Inferior parietal cortex (tissue), 1 donor: ENCODE measurements around the gene HEMK1.

ENCODE experiments used
- DNase-seq: peaks from one replicate; pipeline ENCODE4 v3.0.0-alpha.2; 2016; ENCODE audit errors: extremely low spot score

Gene HEMK1

DNA sequence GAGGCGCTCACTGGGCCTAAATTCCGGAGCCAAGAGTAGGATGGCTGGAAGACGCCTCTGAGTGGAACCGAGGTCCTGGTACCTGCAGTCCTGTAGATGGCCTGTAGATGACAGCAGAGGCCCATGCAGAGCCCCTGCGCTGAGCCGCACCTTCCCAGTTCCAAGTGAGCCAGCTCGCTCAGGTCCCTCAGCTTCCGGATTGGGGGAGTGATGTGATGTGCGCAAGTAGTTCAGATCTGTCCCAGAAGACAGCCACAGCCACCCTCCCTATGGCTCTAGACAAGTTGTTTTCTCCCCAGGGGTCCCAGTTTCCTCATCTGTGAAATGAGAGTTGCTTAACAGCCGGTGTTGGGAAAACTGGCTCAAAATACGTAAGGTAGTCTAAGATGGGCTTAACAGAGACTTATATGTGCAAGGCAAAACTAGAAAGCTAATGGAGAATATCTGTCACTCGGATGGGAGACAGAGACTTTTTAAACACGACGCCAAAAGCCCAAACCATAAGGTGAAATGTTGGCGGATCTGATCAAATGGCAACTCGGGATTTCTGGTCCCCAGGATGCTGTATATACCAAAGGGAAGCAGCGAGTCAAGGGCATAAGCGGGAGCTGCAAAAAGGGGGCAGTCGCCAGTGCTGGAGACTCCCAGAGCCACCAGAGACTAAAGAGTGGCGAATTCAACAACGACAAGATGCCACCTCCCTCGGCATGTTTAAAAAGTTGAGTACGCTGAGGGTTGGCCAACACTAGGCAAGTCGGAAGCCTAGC lies 46.9 kb downstream of the HEMK1 start:
- DNase-seq, result peak; percentile 83

DNA sequence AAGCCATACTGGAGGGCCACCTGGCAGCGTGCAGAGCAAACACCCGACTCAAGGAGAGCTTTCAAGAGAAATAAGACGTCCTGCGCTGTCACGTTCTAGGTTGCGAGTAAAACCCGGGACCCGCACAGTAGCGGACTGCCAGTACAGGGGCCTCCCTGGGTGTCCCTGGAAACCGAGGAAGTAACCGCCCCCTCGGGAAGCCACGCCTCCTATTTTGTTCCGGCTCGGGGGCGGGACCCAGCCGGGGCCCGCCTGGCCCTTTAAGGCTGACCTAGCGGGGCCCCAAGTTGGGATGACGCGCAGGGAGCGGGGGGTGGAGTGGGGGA lies 47.4 kb downstream of the HEMK1 start:
- peak; percentile 86 for DNase-seq

DNA sequence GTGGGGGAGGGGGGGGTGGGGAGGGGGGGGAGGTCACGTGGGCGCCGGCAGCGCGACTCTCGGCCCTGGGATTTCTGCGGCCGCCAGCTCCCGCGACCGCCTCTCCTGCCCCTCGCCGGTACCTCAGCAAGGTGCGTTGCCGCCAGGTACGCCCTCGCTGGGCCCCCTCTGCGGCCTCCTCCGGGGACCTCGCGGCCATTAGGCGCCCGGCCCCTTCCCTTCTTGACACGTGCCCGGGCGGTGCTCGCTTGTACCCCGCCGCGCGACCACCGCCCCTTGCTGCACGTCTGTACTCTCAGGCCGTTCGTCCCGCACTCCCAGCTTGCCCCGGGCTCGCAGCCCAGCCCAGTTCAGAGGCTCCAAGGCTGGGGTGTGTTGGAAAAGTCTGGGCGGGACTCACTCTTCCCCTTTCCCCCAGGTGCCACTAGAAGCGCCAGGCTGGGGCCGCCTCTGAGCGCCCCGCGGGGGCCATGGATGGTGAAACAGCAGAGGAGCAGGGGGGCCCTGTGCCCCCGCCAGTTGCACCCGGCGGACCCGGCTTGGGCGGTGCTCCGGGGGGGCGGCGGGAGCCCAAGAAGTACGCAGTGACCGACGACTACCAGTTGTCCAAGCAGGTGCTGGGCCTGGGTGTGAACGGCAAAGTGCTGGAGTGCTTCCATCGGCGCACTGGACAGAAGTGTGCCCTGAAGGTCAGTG lies 47.9 kb downstream of the HEMK1 start, which contains the start of gene MAPKAPK3:
MAPKAPK3 (plus strand) TSS at position 56 of the 696 bp plus-strand sequence; CDS start at position 471, 415 bp downstream.
- no peak for DNase-seq

DNA sequence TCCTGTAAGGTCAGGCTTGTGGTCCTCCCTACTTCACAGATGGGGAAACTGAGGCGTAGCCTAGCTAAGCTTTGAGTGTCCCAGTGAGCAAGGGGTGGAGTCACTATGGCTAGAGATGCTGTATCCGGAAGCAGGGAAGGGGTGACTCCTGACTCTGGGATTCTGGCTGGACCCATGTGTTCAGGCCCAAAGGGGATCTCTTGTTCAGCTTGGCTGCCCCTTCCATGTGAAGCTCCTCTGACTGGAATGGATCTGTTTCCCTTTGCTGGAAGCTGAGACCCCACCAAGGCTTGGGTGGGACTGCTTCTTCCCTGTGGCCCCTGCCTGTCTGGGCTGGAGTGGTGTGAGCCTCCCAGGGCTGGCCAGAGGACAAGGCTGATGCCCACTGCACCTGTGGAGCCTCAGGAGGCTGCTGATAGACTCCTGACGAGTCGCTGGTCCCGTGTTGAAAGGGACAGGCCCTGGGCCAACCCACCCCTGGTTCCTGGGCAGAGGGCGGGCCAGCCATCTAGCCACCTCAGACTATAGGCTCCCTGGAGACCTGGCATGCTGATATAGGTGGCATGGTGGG lies 48.7 kb downstream of the HEMK1 start:
- DNase-seq, result no peak

DNA sequence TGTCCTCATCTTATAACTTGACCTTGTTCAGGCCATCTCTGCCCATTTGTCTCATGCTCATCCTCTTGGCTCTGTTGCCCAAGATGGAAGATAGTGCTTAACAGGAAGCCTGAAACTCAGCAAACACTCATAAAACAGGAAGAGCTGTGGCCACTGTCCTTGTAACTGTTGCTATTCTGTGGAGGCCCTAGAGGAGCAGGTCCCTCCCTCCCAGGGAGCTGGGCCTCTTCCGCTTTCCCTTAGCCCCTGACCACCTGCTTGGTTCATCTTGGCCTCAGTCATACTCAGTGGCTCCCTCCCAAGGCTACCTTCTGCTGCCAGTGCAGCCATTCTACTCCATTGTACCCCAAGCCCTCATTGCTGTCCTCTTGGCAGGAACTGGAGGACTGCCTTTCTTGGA lies 51.1 kb downstream of the HEMK1 start:
- no peak for DNase-seq

DNA sequence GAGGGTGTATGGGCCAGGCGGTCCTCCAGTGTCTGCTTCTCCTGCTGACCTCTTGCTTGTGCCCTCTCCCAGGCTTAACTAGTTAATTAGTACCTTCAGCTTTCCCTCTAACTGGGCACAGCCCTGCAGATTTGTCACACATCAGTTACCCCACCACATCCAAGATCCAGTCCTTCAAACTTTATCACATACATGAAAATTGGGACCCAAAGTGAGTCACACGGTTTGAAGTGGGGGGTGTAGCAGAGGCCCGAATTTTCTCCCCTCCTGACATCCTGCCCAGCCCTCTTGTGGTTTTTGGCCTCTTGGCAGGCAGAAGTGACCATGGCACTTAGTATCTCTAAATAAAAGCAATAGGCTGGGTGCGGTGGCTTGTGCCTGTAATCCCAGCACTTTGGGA lies 51.5 kb downstream of the HEMK1 start:
- DNase-seq, result no peak

DNA sequence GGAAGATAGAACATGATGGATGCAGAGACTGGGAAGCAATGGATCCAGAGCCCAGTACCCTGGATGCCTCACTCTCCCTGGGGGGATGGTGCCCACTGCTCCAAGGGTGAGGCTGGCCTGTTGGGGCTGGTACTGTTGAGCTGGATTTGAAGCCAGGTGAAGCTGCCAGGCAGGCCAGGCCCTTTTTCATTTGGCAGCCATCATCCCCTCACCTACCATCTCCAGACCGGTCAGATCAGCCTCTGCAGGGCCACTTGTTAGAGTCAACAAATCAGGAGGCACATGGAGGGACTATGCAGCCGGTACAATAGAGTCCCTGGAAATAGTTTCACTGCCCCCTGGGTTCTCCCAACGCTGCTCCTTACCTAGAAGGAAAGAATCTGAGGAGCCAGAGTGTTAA lies 53.6 kb downstream of the HEMK1 start:
- DNase-seq, result no peak

DNA sequence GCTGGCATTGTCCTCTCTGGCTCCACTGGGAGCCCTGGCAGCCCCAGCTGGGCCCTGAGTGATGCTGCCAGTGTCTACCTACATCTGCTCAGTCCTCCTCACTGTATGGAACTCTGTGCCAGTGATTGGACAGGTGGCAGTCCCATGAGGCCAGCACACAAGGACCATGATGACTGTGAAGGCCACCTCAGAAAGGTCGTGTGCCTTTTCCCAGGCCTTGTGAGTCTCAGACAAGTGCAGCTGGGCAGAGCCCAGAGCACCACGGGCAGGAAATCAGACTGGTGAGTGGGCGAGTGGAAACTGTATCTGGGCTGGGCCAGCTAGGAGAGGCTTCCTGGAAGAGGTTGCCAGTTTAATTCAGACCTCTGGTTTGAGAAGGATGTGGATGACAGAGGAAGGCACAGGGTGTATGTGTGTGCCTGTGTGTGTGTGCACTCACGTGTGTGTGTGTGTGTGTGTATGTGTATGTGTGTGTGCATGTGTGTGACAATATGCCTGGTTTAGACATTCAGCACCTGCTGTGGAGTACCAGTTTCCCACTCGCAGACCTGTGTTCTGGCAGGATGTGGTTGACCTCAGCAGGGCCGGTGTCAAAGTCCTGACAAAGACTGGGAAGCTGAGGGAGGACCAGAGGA lies 54.6 kb downstream of the HEMK1 start:
- no peak for DNase-seq

DNA sequence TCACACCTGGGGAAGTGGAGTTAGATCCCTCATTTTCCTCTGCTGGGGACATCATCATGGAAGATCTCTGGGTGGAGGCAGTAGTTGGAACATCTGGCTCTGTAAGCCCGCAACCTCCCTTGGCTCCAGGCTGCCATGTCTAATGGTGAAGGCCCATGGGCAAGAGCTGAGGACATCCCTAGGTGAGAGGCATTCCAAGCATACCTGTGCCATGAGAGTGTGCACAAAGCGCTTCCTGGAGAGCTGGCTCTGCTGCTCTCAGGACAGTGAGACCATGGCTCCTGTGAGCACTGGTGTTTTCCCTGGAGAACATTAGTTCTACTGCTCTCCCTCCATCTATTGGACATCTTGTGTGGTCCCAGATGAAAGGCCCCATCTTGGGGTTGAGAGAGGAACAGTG lies 55.3 kb downstream of the HEMK1 start:
- no peak for DNase-seq

DNA sequence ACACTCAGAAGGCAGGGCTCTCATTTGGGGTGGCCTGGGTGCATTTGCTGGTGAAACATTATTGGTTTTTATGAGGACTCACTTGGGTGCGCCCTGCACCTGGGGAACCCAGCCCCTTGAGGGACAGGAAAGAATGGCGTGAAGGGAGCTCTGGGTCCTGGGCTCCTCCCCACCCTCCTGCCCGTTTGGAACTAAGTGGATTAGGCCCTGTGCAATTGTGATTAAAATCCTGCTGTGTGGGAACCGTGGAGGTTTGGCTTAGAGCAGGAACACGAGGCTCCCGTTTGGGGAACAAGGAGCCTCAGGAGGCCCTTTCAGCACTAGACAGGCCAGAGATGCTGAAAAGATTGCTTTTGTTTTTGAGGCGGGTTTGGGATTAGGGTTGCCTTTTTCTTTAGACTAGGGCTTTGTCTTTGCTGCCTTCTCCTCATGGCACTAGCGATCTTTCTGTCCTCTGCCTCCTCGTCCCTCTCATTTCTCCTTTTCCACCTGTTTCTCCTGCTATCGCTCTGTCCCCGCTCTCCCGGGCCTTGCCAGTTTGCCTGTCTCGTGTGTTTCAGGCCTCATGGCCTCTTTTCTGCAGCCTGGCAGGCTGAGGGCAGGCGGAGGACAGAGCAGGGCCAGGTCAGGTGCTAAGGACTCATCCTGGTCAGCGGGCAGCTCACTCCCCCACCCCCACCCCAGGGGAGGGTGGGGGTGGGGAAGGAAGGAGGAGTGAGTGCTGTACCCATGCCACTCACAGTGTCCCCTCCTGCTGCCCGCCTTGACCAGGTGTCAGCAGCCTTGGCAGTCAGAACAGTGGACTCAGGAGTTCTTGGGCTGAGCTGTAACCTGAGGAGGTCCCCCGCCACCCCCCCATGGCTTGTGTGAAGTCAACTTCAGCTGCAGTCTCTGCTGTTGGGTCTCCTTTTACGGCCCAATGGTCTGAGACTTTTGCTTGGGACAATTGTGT lies 56.2 kb downstream of the HEMK1 start:
- no peak for DNase-seq

DNA sequence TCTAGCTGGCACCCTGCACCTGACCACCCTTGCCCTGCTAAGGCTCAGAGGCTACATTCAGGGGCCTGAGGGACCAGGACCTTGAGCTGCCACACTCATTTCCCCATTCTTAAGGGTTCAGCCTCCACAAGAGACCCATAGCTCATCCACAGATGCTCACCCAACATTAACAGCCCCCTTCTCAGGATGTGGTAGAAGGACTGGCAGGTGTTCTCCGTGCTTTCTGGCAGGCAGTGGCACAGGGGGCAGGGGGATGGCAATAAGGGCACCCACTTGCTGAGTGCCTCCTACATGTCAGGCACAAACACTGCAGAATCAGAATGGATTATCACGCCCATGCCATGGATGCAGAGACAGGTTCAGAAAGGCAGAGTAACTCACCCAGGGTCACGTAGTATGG lies 57.1 kb downstream of the HEMK1 start:
- no peak for DNase-seq

DNA sequence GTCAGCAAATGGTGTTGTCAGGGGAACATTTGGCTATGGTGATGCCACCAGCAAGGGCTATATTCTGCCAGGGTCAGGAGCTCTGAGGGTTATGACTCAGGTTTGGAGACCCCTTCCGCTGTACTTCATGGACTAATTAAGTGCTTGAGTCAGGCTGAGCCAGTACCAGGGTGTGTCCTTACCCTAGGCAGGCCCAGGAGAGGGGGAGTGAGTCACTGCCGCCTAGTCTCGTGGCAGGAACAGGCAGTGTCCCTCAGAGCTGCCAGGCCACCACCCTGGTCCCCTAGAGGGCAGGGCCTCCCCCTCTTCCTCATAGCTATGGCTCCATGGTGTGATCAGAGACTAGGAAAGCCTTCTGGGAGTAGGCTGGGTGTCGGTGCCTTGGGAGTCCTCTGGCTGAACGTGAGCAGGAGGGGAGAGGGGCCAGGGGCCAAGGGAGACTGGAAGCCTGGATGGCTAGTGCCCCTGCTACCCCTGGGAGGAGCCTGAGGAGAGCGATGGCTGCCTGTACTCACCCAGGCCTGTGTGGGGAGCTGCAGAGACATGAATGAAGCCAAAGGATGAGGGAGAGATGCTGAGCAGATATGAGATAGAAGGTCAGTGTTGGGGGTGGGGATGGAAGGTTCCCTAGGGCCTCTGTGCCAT lies 58.2 kb downstream of the HEMK1 start:
- no peak for DNase-seq

DNA sequence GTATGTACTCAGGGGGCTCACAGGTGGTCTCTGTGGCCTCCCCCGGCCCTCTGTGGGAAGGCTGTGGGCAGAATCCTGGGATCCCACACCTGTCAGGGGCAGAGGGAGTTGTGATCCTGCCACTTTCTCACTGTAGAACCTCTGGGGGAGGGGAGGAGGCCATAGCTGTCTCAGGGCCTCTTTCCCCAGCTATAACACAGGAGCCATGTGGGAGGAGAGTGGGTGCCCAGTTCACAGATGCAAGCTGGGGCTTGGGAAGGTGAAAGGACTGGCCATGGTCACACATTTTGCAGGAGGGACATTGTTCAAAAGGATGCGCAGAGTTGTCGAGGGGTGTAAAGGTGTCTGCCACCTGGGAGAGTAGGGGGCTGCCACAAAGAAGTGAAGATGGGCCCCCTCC lies 59.3 kb downstream of the HEMK1 start:
- DNase-seq, result no peak

DNA sequence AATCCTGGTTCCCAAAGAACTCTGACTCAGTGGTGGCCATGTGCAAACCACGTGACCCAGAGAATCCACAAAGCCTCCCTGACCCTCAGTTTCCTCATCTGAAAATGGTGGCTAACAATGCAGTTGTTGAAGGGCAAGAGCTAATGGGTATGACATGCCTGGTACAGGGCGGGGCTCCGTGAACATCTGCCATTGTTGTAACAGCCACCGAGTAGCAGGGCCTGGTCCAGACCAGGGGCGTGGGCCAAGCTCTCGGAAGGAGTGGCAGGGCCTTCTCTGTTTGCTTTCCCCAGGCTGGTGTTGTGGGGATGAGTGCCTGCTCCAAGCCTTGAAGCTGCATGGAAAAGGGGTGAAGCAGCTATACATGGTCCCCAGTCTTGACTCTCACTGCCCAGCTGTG lies 61.1 kb downstream of the HEMK1 start:
- no peak for DNase-seq

DNA sequence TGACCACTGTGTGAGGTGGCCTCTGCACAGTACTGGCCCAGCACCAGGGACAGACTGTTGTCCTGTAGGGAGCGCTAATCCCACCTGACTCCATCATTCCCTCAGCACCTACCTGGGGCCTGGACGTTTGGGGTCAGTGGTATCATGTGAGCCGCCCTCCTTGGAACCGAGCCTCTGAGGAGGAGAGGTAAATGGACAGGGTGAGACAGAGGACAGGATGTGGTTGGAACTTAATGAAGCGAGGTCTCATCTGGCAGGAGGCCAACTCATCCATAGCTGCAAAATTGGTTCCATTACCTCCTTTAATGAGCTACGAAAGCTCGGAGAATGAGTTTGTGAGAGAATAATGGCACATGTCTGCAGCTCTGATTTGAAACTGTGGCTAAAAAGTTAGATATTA lies 61.6 kb downstream of the HEMK1 start:
- DNase-seq, result no peak

DNA sequence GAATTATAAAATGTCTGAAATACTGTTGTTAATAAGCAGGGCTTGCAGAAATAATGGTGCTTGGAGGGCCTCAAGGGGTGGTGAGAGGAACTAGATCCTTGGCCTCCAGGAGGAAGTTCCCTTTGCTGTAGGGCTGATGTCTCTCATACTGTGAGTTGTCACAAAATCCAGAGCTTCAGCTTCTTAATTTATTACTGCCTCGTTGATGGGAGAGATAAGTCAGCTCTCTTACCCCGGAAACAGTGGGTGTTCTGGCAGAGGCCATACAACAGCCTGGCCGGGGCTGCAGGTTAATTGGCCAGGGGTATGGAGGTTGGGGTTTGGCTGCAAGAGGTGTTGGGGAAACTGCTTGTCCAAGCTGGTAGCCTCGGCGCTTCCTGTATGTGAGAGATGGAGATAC lies 63.1 kb downstream of the HEMK1 start:
- no peak for DNase-seq

DNA sequence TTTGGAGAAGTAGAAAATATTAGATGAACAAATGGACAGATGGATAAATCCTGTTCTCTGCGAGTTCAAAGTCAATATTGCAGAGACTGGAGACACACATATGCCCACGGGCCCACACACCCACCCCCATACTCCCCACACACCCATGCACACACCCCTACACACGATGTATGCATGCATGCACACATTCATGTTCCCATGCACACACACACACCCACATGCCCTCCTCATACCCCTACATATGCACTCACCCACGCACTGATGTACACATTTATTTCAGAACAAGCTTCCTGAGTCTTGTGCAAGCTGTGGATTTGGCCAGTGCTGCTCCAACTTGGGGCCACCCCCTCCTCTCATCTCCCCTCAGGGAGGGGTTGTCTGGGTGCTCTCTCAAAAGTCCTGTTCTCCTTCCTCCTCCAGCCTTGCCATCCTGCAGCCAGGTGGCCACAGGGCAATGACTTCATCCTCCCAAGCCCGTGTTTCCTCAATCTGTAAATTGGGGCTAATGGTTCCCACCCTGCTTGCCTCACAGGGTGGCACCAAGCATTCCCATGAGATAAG lies 64.0 kb downstream of the HEMK1 start:
- DNase-seq, result no peak

DNA sequence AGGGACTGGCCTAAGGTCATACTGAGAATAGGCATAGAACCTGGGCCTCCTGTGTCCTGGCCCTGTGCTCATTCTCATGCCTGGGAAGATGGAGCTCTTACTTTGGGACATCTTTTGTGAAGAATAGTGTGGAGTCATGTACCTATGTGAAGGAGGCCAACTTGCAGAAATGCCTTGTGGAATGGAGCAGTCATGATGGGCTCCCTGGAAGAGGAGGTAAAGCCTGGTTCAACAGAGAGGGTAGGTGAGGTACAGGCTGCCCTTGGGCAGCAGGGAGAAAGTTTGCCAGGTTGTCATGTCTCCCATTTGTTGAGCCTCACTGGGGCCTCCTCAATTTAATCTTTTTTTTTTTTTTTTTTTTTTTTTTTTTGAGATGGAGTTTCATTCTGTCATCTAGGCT lies 65.7 kb downstream of the HEMK1 start:
- no peak for DNase-seq

DNA sequence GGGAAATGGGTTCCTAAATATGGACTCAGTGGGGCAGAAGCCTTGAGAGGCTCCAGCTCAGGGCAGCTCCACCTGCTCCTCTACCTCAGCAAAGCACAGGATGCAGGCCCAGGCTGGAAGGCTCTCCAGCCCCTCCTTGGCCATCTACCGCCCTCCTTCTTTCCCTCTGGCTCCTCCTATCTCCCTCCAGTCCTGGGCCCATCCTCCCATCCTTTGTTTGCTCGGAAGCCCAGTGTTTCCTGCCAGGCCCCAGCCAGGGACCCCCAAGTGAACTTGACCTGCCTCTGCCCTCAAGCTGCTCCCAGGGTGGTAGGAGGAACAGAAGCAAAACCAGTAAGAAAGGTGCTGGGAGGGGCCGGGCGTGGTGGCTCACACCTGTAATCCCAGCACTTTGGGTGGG lies 67.7 kb downstream of the HEMK1 start:
- DNase-seq, result no peak

DNA sequence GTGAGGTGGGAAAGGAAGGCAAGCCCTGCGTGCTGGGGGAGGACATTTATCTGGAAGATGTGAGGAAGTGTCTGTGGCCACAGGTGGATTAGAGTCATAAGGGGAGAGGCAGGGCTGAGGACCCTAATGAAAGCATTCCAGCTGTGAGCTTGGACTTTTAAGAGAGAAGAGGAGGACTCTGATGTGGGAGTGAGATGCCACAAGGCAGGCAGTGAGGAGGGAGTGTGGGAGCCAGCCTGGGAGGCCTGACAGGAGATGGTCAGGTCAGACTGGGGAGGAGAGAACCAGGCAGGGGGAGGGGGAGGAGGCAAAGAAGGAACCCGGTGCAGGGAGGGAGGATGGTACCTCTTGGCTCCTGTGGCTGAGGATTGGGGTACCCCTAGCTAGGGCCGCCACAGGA lies 68.6 kb downstream of the HEMK1 start:
- no peak for DNase-seq

DNA sequence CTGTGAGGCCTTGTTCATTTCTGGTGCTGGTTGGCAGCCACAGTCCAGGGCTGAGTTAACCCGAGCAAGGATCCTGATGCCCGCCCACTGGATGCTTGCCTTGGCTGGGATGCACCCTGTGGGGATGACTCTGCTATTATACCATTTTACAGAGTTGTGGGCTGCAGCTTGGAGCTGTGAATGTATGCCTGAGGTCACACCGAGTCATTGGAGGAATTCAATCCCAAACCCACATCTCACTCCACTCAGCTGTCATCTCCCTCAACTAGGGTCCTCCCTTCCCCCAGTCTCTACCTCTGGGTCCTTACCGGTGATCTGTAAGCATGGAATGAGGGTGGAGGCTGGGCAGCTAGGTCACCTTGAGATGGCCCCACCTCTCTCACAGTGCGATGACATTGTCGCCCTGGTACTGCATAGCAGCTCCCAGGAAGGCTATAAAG lies 69.8 kb downstream of the HEMK1 start:
- no peak for DNase-seq
